Psoas muscle (tissue), 8 donors: ENCODE data around the gene TYK2. TPM values are rescaled to one million over a fixed set of nuclear protein-coding genes. Genes with fewer than 3 reads are reported as not detected.
A peak's percentile ranks its signal among the peaks of the same experiment; 100 is the strongest.

Experiments used
- ATAC-seq, 4 donors: fragments of 200-7000 bp; cut with Tn5 transposase; one replicate each; pipeline ENCODE4 v1.9.1; 2020; ENCODE audit warnings: moderate library complexity in 3 of 4, mild to moderate bottlenecking in 2 of 4
- DNase-seq, 2 donors: peaks; one replicate each; pipeline ENCODE4 v3.0.0-alpha.2; 2020
- H3K27ac ChIP-seq: fragments of 200-600 bp; one replicate; pipeline ENCODE4 v1.8.0; 2022
- H3K27me3 ChIP-seq, 3 donors: fragments of 200-600 bp in 1 of 3; one replicate each; pipeline versions ENCODE4 v1.6.1 to v1.8.0; 2013 to 2022; ENCODE audit warnings: low read length in 2 of 3, mild to moderate bottlenecking in 2 of 3, moderate library complexity in 1 of 3; ENCODE audit not compliant: insufficient read depth in 3 of 3
- H3K36me3 ChIP-seq, 2 donors: fragments of 200-600 bp in 1 of 2; one replicate each; pipeline versions ENCODE4 v1.6.1 to v1.8.0; 2013 to 2022; ENCODE audit warnings: low read depth in 1 of 2, mild to moderate bottlenecking in 1 of 2, moderate library complexity in 1 of 2; ENCODE audit not compliant: insufficient read depth in 1 of 2
- H3K4me1 ChIP-seq: fragments of 200-600 bp; one replicate; pipeline ENCODE4 v1.8.0; 2022
- H3K4me3 ChIP-seq: fragments of 200-600 bp; one replicate; pipeline ENCODE4 v1.8.0; 2022; ENCODE audit warnings: mild to moderate bottlenecking
- H3K9me3 ChIP-seq: fragments of 200-600 bp; one replicate; pipeline ENCODE4 v1.8.0; 2022
- WGBS, 3 donors: extraction: QIAGEN DNeasy Blood & Tissue Kit; methylation state at CpG; one replicate each; pipeline versions ENCODE4 v1.1.6 to v1.1.7; 2013; 5-methylcytosine and 5-hydroxymethylcytosine counted together
- intact Hi-C, 2 donors: fragments of 100-400 bp; cut with DNase I; formaldehyde crosslinking; loops; one replicate each; pipeline versions ENCODE4 v1.11.0 to v1.14.2; 2022
- polyA plus RNA-seq, 3 donors: library from polyadenylated mRNA; stranded (reverse); fragments of 200-250 nt; gene quantifications; one replicate each; pipeline ENCODE4 v1.2.3, GENCODE V29; 2013
- total RNA-seq, 4 donors: library from RNA; stranded (reverse); fragmentation: NEBNext Ultra II Directional in 2 of 4; extraction: Animal tissue kit (Norgen Biotek cat#: 25700) in 2 of 4; gene quantifications; one replicate each; pipeline versions ENCODE4 v1.2.1 to v1.2.4, GENCODE V29; 2021 to 2023
- TF ChIP-seq, protein P1 (sequence below): fragments of 200-600 bp; IDR thresholded peaks from one replicate; pipeline ENCODE4 v1.8.0; 2022; ENCODE audit warnings: antibody characterized with exemption
- donor health status: healthy with polysubstance abuse.
- donor health status: DM: no; HTN: no; CAD: no; lungs with moderate emphysema.
- donor health status: Bipolar disorder and iron deficiency.
- donor health status: healthy.
- donor health status: DM: yes; HTN: yes; CAD: no.
- donor health status: DM: no; HTN: no; CAD: no.
- donor health status: DM: no; HTN: no; CAD: no.
- donor health status: DM: yes; HTN: yes; CAD: no.

TYK2 gene
- total and polyA plus RNA-seq, 7 donors: 37.1 to 58.8 (median 41.7) TPM

DNA sequence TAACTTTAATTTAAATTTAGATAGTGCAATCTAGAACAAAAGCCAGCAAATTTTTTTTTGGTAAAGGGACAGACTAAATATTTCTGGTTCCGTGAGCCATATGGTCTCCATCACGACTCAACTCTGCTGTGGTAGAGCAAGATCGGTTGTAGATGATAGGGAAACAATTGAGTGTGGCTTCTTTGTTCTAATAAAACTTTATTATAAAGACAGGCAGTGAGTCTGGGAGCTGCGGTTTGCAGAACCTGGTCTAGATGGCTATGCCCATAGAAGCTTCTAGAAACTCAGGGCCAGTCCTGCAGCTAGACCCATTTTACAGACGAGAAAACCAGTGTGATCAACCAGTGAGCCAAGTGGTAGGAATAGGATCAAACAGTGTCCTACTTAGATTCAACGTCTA, 11.7 kb upstream of the TYK2 start:
- DNase-seq (no peak), ATAC-seq (no peak)
- no peaks in the 10 kb centered on the region for H3K27me3 ChIP-seq
- intact Hi-C loops: loop anchor here (5.0 to 10.0 kb wide), 2 partner anchors 277 to 460 kb away; partner anchors contain the start of genes EIF3G (in 1 of the 2) and P2RY11 (in 1 of the 2)
- 79 to 86% (median 82%) methylated on average over 6 of the region's 6 CpGs for WGBS, 3 donors
- peaks cover 4 to 55% of the 10 kb centered on the region in 2 donors for H3K36me3 ChIP-seq
- no peaks in the 10 kb centered on the region for H3K4me1 ChIP-seq
- no peak overlapping the region for H3K27ac ChIP-seq
- no peak overlapping the region for H3K4me3 ChIP-seq
- no peaks in the 10 kb centered on the region for H3K9me3 ChIP-seq
- TF ChIP-seq, protein P1, sequence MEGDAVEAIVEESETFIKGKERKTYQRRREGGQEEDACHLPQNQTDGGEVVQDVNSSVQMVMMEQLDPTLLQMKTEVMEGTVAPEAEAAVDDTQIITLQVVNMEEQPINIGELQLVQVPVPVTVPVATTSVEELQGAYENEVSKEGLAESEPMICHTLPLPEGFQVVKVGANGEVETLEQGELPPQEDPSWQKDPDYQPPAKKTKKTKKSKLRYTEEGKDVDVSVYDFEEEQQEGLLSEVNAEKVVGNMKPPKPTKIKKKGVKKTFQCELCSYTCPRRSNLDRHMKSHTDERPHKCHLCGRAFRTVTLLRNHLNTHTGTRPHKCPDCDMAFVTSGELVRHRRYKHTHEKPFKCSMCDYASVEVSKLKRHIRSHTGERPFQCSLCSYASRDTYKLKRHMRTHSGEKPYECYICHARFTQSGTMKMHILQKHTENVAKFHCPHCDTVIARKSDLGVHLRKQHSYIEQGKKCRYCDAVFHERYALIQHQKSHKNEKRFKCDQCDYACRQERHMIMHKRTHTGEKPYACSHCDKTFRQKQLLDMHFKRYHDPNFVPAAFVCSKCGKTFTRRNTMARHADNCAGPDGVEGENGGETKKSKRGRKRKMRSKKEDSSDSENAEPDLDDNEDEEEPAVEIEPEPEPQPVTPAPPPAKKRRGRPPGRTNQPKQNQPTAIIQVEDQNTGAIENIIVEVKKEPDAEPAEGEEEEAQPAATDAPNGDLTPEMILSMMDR: no peak

DNA sequence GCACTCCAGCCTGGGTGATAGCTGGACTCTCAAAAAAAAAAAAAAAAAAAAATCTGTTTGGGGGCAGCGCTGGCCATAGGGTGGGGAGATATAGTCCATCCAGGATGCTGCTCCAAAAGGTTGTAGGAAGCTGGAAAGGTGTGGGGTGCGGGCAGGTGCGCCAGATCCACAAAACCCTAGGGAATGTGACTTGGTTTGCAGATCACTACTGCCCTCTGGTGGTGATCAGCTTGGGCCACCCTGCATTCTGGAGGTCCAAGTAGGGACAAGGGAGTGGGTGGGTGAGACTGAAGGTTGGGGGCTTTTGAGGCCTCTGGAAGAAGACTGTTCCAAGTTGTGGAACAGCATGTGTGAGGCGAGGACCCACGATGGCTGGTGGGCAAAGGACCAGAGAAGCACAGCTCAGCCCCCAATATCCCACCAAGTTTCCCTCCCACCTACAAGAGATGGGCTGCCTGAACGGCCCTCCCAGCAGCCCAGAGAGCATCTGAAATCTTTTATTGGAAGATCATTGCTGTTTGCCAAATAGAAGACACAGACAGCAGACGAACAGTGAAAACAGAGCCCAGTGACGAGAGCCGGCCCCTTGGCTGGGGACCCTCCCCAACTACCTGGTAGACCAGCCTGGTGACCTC, 10.4 kb upstream of the TYK2 start:
- Histone ChIP-seq H3K4me1 (no peaks in the 10 kb centered on the region), H3K36me3 (peaks cover 4 to 54% of the 10 kb centered on the region in 2 donors), H3K9me3 (no peaks in the 10 kb centered on the region), H3K4me3 (no peak overlapping the region), H3K27me3 (no peaks in the 10 kb centered on the region), H3K27ac (no peak overlapping the region)
- peak; percentile 57 to 72 for DNase-seq
- TF ChIP-seq, protein P1: peak; percentile 75
- intact Hi-C loops: loop anchor here (1.0 to 10.0 kb wide), 3 partner anchors 121 to 458 kb away; partner anchors contain the start of genes EIF3G (in 1 of the 2) and P2RY11 (in 1 of the 2)
- peak; percentile 61 to 78 (median 68) for ATAC-seq
- 44 to 59% (median 47%) methylated on average over 9 of the region's 9 CpGs for WGBS, 3 donors

DNA sequence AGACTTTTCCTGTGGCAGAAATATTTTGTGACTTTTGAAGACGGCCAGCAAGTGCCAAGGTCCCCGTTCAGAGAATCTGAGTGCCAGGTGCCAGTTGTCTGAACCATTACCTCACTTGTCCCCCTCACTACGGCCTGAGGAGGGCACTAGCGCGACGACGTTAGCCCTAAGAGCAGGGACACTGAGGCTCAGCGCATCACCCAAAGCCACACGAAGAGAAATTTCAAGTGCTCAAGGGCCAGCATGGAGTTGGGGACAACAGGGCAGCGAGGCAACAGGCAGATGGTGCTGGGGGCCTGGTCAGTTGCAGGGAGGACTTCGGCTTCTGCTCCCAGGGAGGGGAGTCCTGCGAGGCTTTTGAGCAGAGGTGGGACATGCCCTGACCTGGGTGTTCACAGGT, 9.5 kb upstream of the TYK2 start:
- no peaks in the 10 kb centered on the region for H3K27me3 ChIP-seq
- DNase-seq (no peak), ATAC-seq (peak; percentile 41 to 66 (median 54))
- H3K36me3 ChIP-seq: peaks cover 4 to 44% of the 10 kb centered on the region in 2 donors
- H3K4me3 ChIP-seq: no peak overlapping the region
- WGBS, 3 donors: 32 to 48% (median 38%) methylated on average over 12 of the region's 12 CpGs
- no peak overlapping the region for H3K27ac ChIP-seq
- TF ChIP-seq, protein P1: peak; percentile 9
- intact Hi-C loops: loop anchor here (1.0 to 10.0 kb wide), 4 partner anchors 121 to 458 kb away; partner anchors contain the start of genes EIF3G (in 1 of the 2) and P2RY11 (in 1 of the 2)
- H3K9me3 ChIP-seq: no peaks in the 10 kb centered on the region
- H3K4me1 ChIP-seq: no peaks in the 10 kb centered on the region

DNA sequence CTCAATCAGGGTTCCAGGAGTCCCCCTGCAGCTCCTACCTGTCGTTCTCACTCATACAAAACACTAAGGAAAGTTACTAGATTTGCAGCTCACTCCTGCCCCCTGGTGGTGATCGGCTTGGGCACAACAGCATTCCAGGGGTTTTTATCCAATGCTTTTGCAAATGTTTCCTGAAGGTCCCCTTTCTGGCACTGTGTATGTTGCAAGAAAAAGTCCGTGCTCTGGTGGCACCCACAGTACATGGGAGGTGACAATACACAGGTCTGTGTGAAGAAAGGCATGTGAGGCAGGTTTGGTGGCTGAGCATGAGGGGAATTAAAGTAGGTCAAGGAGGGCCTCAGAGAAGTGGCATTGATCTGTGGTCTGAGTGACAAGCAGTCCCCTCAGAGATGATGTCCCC, 8.6 kb upstream of the TYK2 start:
- Histone ChIP-seq H3K4me3 (no peak overlapping the region), H3K36me3 (peaks cover 4 to 35% of the 10 kb centered on the region in 2 donors), H3K9me3 (no peaks in the 10 kb centered on the region), H3K4me1 (no peaks in the 10 kb centered on the region), H3K27ac (no peak overlapping the region), H3K27me3 (no peaks in the 10 kb centered on the region)
- TF ChIP-seq, protein P1: peak; percentile 93
- intact Hi-C loops: loop anchor here in 1 of 2 donors (2.0 kb wide), 1 partner anchor 120 kb away; no protein-coding TSS in a partner anchor
- DNase-seq (peak; percentile 87 to 91), ATAC-seq (peak; percentile 64 to 80 (median 76))
- WGBS, 3 donors: 0% methylated on average over 3 of the region's 3 CpGs
